GM10248 (cell line): ENCODE measurements around the gene PI16.

Source experiments
- CTCF ChIA-PET: fragments of 300-600 bp; sonication (Branson Sonifier 250); formaldehyde crosslinking; extraction: SDS; loops from one replicate; lab custom pipeline; 2021; ENCODE audit warnings: antibody characterized with exemption; lab: Yijun Ruan, JAX
- POLR2A ChIA-PET: fragments of 350-650 bp; sonication (Branson Sonifier 250); formaldehyde crosslinking; extraction: SDS; loops from one replicate; lab custom pipeline; 2020; ENCODE audit warnings: antibody characterized with exemption; lab: Yijun Ruan, JAX
- DNase-seq: peaks from one replicate; pipeline ENCODE4 v3.0.0; 2012; ENCODE audit errors: extremely low spot score
- TF ChIP-seq, protein P1 (sequence below): IDR thresholded peaks from 2 replicates; pipeline ENCODE4 v1.5.1; 2012; ENCODE audit warnings: mild to moderate bottlenecking, low read depth; ENCODE audit errors: extremely low read depth, missing control alignments, control extremely low read depth

Gene PI16

DNA sequence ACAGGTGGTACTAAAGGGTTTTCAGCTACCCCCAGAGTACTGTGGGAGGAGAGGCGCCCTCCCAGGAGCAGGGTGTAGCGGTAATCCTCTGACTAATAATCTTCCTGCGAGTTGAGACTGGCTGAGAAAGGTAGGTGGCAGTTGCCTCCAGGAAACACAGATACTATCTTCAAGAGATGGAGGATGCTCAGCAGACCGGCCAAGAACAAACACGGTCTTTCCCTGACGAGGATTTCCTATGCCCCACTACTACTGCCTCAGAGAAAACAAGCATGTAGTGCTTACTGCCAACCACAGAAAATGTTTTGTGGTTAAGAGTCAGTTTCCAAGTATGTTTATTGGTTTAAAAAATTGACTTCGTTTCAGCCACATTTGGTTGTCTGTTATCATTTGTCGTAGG, 42.0 kb upstream of the PI16 start:
- TF ChIP-seq, protein P1, sequence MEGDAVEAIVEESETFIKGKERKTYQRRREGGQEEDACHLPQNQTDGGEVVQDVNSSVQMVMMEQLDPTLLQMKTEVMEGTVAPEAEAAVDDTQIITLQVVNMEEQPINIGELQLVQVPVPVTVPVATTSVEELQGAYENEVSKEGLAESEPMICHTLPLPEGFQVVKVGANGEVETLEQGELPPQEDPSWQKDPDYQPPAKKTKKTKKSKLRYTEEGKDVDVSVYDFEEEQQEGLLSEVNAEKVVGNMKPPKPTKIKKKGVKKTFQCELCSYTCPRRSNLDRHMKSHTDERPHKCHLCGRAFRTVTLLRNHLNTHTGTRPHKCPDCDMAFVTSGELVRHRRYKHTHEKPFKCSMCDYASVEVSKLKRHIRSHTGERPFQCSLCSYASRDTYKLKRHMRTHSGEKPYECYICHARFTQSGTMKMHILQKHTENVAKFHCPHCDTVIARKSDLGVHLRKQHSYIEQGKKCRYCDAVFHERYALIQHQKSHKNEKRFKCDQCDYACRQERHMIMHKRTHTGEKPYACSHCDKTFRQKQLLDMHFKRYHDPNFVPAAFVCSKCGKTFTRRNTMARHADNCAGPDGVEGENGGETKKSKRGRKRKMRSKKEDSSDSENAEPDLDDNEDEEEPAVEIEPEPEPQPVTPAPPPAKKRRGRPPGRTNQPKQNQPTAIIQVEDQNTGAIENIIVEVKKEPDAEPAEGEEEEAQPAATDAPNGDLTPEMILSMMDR = no peak
- DNase-seq = peak; percentile 64
- CTCF ChIA-PET = interaction anchor here (1.4 to 1.7 kb wide), 2 partner anchors 9 to 23 kb away, joined by 3 to 5 read pairs; no protein-coding TSS in a partner anchor
- POLR2A ChIA-PET = no interaction called here

DNA sequence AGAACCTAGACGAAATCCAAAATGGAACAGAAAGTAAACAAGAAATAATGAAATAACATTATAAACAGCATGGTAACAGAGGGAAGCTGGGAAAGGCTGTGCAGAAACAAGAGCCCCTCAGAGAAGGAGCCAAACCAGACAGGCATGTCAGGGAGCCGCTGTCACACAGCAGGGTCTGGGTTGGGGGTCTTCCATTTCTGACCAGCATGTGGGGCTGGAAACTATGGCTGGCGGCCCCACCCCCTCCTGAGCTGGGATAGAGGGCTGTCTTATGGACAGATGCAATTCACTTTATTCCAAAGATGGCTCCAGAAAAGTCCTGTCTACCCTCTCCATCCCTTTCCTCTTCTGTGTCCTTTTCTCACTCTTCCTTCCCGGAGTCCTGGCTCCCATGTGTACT, 41.5 kb upstream of the PI16 start:
- CTCF ChIA-PET = interaction anchor here (1.4 to 2.1 kb wide), 3 partner anchors 9 to 105 kb away, joined by 3 to 5 read pairs (median 4); no protein-coding TSS in a partner anchor
- DNase-seq = no peak
- POLR2A ChIA-PET = no interaction called here
- TF ChIP-seq, protein P1 = no peak

DNA sequence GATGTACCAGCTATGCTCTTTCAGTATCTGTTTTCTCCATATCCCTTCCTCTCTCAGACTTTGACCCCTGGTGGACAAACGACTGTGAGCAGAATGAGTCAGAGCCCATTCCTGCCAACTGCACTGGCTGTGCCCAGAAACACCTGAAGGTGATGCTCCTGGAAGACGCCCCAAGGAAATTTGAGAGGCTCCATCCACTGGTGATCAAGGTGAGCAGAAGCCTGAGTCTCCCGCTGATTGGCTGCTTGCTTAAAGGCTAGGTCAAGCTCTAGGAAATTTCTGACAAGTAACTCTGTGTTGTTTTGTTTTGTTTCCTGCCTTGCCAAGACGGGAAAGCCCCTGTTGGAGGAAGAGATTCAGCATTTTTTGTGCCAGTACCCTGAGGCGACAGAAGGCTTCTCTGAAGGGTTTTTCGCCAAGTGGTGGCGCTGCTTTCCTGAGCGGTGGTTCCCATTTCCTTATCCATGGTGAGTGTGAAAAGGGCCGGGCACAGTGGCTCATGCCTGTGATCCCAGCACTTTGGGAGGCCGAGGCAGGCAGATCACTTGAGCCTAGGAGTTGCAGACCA, 40.2 kb upstream of the PI16 start:
- TF ChIP-seq, protein P1 = no peak
- ChIA-PET POLR2A (no interaction called here), CTCF (interaction anchor here (0.9 to 2.1 kb wide), 5 partner anchors 10 to 103 kb away, joined by 3 to 5 read pairs (median 3); no protein-coding TSS in a partner anchor)
- DNase-seq = no peak

DNA sequence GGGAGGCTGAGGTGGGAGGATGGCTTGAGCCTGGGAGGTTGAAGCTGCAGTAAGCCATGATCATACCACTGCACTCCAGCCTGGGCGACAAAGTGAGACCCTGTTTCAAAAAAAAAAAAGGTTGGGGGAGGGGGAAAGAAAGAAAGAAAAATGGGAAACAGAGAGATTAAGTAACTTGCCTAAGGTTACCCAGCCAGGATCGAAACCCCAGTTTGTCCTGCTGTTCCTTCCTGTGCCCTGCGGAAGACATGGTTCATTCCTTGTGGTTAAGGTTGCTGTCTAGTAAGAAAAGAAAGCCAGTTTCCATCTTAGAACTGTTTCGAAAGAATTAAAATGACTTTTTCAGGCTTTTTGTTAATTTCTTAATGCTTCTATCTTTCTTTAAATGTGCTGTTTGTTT, 38.9 kb upstream of the PI16 start:
- TF ChIP-seq, protein P1 = no peak
- DNase-seq = no peak
- POLR2A ChIA-PET = no interaction called here
- CTCF ChIA-PET = interaction anchor here (1.3 kb wide), 1 partner anchor 102 kb away, joined by 4 read pairs; no protein-coding TSS in a partner anchor

DNA sequence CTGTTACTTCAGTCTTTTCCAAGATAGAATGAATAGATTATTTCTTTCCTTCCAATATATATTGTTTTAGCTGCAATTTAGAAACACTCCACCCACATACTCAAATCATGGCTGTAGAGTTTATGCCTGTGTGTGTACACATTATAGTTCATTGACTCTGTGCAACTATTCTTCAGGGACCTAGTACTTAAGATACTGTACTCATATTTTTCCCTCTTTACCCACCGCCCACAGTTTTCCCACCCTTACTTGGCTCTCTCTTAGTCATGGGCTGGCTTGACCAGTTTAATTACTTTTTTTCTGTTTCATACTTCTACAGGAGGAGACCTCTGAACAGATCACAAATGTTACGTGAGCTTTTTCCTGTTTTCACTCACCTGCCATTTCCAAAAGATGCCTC, 38.4 kb upstream of the PI16 start:
- DNase-seq = no peak
- CTCF ChIA-PET = interaction anchor here (1.3 kb wide), 1 partner anchor 102 kb away, joined by 4 read pairs; no protein-coding TSS in a partner anchor
- POLR2A ChIA-PET = no interaction called here
- TF ChIP-seq, protein P1 = no peak

DNA sequence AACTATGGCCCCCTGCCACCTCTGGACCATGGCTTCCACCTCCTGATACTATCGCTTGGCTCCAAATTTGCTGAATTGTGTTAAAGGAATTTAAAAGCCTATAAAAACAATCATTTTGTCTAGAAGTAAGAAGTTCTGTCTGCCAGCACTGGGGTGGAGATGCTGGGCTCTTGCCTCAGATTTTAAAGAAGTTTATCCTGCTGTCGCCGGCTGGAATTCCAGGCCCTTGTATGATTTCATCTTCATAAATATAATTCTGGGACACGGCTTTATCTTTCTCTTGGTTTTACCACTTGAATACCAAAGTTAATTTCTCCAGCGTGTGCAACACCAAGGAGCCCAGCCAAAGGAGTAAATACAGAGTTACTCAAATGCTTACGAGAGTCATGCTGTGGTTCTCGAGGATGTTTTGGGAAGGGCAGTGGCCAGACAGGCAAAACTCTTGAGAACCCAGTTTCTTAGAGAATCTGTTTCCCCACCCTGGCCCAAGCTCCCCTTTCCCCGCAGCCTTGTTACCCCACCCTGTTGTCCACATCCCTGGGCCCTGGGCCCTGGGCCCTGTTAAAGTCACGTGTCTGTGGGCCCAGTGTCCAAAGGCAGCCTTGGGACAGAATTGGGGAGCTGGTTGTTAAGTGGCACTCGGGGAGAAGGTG, 36.9 kb upstream of the PI16 start:
- CTCF ChIA-PET = interaction anchor here (0.9 kb wide), 1 partner anchor 22 kb away, joined by 3 read pairs; no protein-coding TSS in a partner anchor
- POLR2A ChIA-PET = no interaction called here
- DNase-seq = no peak
- TF ChIP-seq, protein P1 = no peak
